Right lobe of liver (tissue), 6 donors: ENCODE data around the gene CFI. TPM values are rescaled to one million over a fixed set of nuclear protein-coding genes. Genes with fewer than 3 reads are reported as not detected.
A peak's percentile ranks its signal among the peaks of the same experiment; 100 is the strongest.

Experiments used
- ATAC-seq, 4 donors: fragments of 200-7000 bp; cut with Tn5 transposase; one replicate each; pipeline ENCODE4 v1.9.1; 2020; ENCODE audit warnings: mild to moderate bottlenecking in 4 of 4, moderate library complexity in 4 of 4
- DNase-seq, 3 donors: peaks; one replicate each; pipeline ENCODE4 v3.0.0-alpha.2; 2020
- H3K27ac ChIP-seq, 3 donors: fragments of 200-600 bp; one replicate each; pipeline ENCODE4 v1.8.0; 2022
- H3K27me3 ChIP-seq, 2 donors: fragments of 200-600 bp; one replicate each; pipeline ENCODE4 v1.8.0; 2022
- H3K36me3 ChIP-seq, 4 donors: fragments of 200-600 bp; sonication (generic) in 1 of 4; one replicate each; pipeline versions ENCODE4 v1.5.1 to v1.8.0; 2017 to 2022; ENCODE audit warnings: control low read depth in 1 of 4
- H3K4me1 ChIP-seq, 4 donors: fragments of 200-600 bp; sonication (generic) in 1 of 4; one replicate each; pipeline versions ENCODE4 v1.5.1 to v1.8.0; 2017 to 2022; ENCODE audit warnings: control low read depth in 1 of 4
- H3K4me3 ChIP-seq, 3 donors: fragments of 200-600 bp; one replicate each; pipeline ENCODE4 v1.8.0; 2022
- H3K9me3 ChIP-seq, 4 donors: fragments of 200-600 bp; sonication (generic) in 1 of 4; one replicate each; pipeline versions ENCODE4 v1.5.1 to v1.8.0; 2017 to 2022; ENCODE audit warnings: control low read depth in 1 of 4
- POLR2A ChIP-seq: fragments of 450-650 bp; IDR thresholded peaks from one replicate; pipeline ENCODE4 v1.6.1; 2017; ENCODE audit warnings: antibody characterized with exemption, mild to moderate bottlenecking
- WGBS: methylation state at CpG from one replicate; pipeline ENCODE4 v1.1.6; 2018; ENCODE audit warnings: low coverage, low lambda C conversion rate; ENCODE audit not compliant: insufficient coverage; ENCODE audit errors: missing lambda C conversion rate; 5-methylcytosine and 5-hydroxymethylcytosine counted together
- intact Hi-C, 2 donors: fragments of 100-400 bp; cut with DNase I; formaldehyde crosslinking; loops; one replicate each; pipeline versions ENCODE4 v1.11.2 to v1.14.1; 2022
- total RNA-seq, 6 experiments: library from RNA; depleted of rRNA in 2 of 6; stranded (reverse); fragments of >200 nt in 2 of 6; fragmentation: NEBNext Ultra II Directional in 3 of 6; extraction: Animal tissue kit (Norgen Biotek cat#: 25700) in 3 of 6; gene quantifications; one replicate each; pipeline versions ENCODE4 v1.1.0 to v1.2.4, GENCODE V29; 2016 to 2023
- TF ChIP-seq, protein P1 (sequence below), 4 donors: fragments of 200-600 bp in 3 of 4; fragments of 450-650 bp in 1 of 4; IDR thresholded peaks; one replicate each; pipeline versions ENCODE4 v1.5.1 to v1.8.0; 2016 to 2022; ENCODE audit warnings: antibody characterized with exemption in 4 of 4, mild to moderate bottlenecking in 2 of 4
- donor health status: DM: no; HTN: yes; CAD: no.
- donor health status: DM: no; HTN: no; CAD: no.
- donor health status: DM: no; HTN: no; CAD: no.
- donor health status: DM: no; HTN: yes; CAD: no.
- donor health status: DM: no; HTN: yes; CAD: no.

The CFI gene
- total RNA-seq, 6 experiments from 2014 or later: 316 to 610 (median 469) TPM

DNA sequence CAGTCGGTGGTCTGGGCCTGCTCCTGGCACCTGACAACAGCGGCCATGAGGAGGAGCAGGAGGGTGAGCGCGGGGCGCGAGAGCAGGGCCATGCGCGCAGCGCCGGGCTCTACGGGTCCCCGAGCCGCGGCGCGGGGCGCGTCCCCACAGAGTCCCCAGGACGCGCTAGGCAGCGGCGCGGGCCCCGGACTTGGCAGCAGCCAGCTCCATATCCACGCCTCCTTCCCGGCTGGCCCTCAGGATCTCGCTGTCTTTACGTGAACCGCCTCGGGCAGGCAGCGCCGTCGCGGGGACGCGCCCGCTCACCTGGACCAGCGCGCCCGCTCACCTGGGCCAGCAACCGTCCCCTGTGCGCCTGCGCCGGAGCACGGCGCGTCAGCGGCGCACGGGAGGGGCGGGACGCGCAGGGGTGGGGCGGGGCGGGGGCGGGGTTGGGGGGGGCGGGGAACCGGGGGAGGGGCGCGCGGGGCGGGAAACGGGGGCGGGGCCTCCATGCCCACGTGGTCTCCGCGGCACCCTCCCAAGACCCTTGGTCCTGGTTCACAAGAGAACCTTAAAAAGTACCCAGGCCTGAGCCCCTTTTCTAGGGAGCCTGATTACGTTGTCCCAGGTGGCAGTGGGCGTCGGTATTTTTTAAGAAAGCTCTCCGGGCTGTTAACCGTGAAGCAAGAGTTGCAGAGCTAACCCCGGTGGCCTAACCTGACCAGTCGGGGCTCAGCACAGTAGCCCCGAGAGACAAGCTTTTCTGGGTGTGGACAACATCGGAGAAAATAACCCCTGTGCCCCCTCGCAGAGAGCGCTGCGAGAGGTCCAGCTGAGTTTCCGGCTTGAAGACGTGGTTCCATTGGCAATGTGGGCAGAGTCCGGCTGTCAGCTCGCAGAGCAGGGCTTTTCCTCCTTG is 71.8 kb downstream of the CFI start, which contains the start of gene PLA2G12A:
Gene PLA2G12A (minus strand): TSS at position 353 of the 901 bp plus-strand sequence. CDS start 261 bp downstream, at position 92.
- TF ChIP-seq POLR2A: peak; percentile 72
- TF ChIP-seq, protein P1, sequence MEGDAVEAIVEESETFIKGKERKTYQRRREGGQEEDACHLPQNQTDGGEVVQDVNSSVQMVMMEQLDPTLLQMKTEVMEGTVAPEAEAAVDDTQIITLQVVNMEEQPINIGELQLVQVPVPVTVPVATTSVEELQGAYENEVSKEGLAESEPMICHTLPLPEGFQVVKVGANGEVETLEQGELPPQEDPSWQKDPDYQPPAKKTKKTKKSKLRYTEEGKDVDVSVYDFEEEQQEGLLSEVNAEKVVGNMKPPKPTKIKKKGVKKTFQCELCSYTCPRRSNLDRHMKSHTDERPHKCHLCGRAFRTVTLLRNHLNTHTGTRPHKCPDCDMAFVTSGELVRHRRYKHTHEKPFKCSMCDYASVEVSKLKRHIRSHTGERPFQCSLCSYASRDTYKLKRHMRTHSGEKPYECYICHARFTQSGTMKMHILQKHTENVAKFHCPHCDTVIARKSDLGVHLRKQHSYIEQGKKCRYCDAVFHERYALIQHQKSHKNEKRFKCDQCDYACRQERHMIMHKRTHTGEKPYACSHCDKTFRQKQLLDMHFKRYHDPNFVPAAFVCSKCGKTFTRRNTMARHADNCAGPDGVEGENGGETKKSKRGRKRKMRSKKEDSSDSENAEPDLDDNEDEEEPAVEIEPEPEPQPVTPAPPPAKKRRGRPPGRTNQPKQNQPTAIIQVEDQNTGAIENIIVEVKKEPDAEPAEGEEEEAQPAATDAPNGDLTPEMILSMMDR (IDR thresholded peaks at IDR 0.05): no peak
- under 1% methylated on average over 24 of the region's 83 CpGs for WGBS
- no peaks in the 10 kb centered on the region for H3K36me3 ChIP-seq
- ATAC-seq: peak; percentile 89 to 95 (median 93)
- peak within 1 kb of the TSS; percentile 71 to 80 (median 71) for H3K4me3 ChIP-seq
- intact Hi-C loops: no loop called here
- H3K27me3 ChIP-seq: no peaks in the 10 kb centered on the region
- H3K4me1 ChIP-seq: peaks cover 0 to 16% (median 2%) of the 10 kb centered on the region in 4 donors
- no peaks in the 10 kb centered on the region for H3K9me3 ChIP-seq
- DNase-seq: peak; percentile 89 to 94 (median 94)
- H3K27ac ChIP-seq: peak within 1 kb of the TSS; percentile 75 to 83 (median 82)

DNA sequence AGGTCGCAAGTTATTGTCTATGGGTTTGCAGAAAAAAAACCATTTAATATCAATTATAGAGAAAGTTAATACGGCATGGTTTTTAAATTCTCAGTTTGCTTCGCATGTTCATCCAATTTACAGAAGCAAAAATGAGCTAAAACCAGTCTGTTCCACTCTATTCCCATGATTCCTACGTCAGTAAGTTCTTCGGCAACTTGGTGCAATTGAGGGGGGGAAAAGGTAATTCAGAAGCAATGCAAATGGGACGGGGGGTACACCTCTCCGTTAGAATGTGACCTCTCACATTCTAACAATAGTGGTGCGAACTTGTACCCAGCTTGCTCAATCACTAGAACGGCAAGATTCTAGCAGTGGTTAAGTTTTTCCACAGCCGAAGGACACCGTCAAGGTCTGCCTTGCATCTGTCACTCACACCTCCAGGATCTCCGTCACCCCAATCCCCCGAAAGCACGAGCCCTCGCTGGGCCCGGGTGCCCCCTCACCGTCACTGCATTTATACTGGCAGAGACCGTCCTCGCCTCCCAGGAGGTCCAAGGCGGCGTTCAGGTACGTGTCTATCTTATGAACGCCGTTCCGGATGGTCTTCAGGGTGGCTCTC is 72.6 kb downstream of the CFI start:
- TF ChIP-seq POLR2A: no peak
- TF ChIP-seq, protein P1 (IDR thresholded peaks at IDR 0.05): no peak
- Histone ChIP-seq H3K9me3 (no peaks in the 10 kb centered on the region), H3K4me1 (peaks cover 0 to 16% (median 2%) of the 10 kb centered on the region in 4 donors), H3K4me3 (peak overlapping the region; percentile 71 to 80 (median 71)), H3K27me3 (no peaks in the 10 kb centered on the region), H3K36me3 (no peaks in the 10 kb centered on the region), H3K27ac (peak overlapping the region; percentile 66 to 83 (median 76))
- no peak for ATAC-seq
- no peak for DNase-seq
- intact Hi-C loops: no loop called here
- WGBS: 2% methylated on average over 13 of the region's 25 CpGs

DNA sequence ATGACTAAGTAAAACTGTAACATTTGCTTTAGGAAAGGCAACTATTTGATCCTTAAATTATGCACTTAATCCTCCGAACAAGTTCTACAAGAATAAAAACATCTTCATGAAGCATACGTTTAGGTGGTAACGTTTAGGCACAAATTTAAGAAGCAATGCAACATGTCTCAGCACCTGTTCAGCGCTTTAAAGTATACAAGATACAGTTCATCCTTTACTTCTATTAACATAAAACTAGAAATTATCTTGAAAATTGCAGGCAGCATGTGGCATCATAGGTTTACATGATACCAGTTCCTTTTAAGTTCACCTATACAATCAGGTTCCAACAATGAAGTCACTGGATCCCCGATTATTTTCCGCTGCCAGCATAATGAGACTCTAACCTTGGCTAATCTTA is 73.4 kb downstream of the CFI start:
- peak overlapping the region in 1 of 3 donors; percentile 83 for H3K27ac ChIP-seq
- no peak for TF ChIP-seq POLR2A
- TF ChIP-seq, protein P1 (IDR thresholded peaks at IDR 0.05): no peak
- intact Hi-C loops: no loop called here
- H3K27me3 ChIP-seq: no peaks in the 10 kb centered on the region
- no peaks in the 10 kb centered on the region for H3K36me3 ChIP-seq
- no peak for DNase-seq
- H3K4me1 ChIP-seq: peaks cover 0 to 16% (median 2%) of the 10 kb centered on the region in 4 donors
- H3K4me3 ChIP-seq: peak overlapping the region; percentile 71 to 80 (median 71)
- WGBS: 28% methylated on average over 6 of the region's 6 CpGs
- no peak for ATAC-seq
- H3K9me3 ChIP-seq: no peaks in the 10 kb centered on the region

DNA sequence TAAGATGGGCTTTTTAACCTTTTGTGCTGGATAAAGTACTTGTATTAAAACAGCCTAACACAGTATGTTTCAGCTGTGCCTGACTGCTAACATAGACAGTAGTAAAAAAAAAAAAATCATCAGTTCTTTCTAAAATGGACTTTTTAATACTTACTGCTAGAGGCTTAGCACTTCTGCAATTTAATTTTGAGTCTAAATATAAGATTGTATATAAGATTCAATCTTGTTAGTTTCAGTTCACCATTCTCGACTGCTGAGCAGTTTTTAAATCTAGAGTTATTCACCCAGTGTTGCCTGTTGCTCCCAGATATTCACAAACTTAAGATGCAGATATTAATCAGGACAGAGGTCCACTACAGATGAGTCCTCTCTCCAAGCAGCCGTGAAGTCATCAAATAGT is 78.7 kb downstream of the CFI start:
- no peak for DNase-seq
- Histone ChIP-seq H3K4me1 (peaks cover 0 to 4% (median under 1%) of the 10 kb centered on the region in 4 donors), H3K27me3 (no peaks in the 10 kb centered on the region), H3K4me3 (no peak overlapping the region), H3K36me3 (no peaks in the 10 kb centered on the region), H3K9me3 (no peaks in the 10 kb centered on the region), H3K27ac (no peak overlapping the region)
- TF ChIP-seq POLR2A: no peak
- TF ChIP-seq, protein P1 (IDR thresholded peaks at IDR 0.05): no peak
- intact Hi-C loops: no loop called here
- no peak for ATAC-seq
- WGBS: 78% methylated on average over 2 of the region's 2 CpGs
